ENCODE data around the gene IL2RA. TPM values are rescaled to one million over a fixed set of nuclear protein-coding genes. Genes with fewer than 3 reads are reported as not detected.

Gene IL2RA
- total and polyA plus RNA-seq, 2 experiments from 2014 or later: not detected

DNA sequence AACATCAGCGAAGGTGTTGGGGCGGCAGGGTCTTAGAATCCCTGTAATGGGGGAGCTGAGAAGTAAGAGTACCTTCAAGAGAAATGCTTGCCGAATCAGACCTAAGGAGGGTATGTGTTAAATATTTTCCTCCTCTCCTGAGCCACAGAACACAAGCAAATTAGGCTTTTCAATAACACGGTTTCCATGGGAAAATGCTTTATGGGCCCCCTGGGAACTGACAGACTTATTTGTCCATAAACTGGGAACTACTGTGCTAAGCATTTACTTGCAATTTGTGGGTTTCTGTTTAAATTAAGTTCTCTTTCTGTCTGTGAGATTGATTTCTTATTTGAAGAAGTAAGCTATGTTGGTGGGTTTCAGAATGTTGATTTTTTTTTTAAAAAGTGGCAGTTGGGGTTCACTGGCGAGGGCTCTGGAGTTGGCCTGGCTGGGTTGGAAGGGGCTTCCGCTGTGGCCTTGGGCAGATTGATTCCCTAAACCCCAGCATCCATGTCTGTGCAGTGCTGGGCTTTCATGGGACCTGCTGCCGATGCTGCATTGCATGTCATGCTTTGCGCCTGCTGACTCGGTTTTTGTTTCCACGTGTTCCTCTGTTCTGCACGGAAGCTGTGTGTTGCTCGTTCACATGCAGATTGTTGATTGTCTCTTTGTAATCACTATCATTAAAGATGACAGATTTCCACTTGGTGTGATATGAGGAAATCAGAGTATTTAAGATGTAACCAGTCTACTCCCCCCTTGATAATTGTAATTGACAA is 33.8 kb upstream of the IL2RA start (continued):
- TF ChIP-seq, protein P1, sequence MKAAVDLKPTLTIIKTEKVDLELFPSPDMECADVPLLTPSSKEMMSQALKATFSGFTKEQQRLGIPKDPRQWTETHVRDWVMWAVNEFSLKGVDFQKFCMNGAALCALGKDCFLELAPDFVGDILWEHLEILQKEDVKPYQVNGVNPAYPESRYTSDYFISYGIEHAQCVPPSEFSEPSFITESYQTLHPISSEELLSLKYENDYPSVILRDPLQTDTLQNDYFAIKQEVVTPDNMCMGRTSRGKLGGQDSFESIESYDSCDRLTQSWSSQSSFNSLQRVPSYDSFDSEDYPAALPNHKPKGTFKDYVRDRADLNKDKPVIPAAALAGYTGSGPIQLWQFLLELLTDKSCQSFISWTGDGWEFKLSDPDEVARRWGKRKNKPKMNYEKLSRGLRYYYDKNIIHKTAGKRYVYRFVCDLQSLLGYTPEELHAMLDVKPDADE (IDR thresholded peaks at IDR 0.05): no peak
- TF ChIP-seq EZH2 (IDR thresholded peaks at IDR 0.05; ENCODE audit: low read depth, unreplicated experiment): no peak
- no peak for TF ChIP-seq NANOG (IDR thresholded peaks at IDR 0.05; ENCODE audit: borderline replicate concordance)
- TF ChIP-seq, protein P2, sequence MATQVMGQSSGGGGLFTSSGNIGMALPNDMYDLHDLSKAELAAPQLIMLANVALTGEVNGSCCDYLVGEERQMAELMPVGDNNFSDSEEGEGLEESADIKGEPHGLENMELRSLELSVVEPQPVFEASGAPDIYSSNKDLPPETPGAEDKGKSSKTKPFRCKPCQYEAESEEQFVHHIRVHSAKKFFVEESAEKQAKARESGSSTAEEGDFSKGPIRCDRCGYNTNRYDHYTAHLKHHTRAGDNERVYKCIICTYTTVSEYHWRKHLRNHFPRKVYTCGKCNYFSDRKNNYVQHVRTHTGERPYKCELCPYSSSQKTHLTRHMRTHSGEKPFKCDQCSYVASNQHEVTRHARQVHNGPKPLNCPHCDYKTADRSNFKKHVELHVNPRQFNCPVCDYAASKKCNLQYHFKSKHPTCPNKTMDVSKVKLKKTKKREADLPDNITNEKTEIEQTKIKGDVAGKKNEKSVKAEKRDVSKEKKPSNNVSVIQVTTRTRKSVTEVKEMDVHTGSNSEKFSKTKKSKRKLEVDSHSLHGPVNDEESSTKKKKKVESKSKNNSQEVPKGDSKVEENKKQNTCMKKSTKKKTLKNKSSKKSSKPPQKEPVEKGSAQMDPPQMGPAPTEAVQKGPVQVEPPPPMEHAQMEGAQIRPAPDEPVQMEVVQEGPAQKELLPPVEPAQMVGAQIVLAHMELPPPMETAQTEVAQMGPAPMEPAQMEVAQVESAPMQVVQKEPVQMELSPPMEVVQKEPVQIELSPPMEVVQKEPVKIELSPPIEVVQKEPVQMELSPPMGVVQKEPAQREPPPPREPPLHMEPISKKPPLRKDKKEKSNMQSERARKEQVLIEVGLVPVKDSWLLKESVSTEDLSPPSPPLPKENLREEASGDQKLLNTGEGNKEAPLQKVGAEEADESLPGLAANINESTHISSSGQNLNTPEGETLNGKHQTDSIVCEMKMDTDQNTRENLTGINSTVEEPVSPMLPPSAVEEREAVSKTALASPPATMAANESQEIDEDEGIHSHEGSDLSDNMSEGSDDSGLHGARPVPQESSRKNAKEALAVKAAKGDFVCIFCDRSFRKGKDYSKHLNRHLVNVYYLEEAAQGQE (IDR thresholded peaks at IDR 0.05; ENCODE audit: unreplicated experiment): no peak

DNA sequence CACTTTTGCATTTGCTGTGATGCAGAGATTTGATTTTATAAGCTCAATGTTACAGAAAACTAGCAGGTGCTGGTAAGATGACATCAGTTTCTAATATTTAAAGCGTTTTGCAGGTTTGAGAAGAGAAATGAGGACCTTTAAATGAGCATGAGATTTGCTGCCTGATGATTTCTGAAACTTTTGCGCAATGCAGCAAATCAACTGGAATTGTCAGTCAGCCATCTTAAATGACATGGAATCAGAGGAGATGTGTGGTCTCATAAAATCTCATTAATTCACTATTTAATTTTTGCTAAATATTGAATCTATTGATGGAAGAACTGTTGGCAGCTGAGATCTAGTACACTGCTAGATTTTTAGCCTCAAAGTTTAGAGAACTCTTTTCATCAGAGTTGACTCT is 30.6 kb upstream of the IL2RA start:
- no peak overlapping the region; the same call in 1 of the 2 replicates for H3K27ac Mint-ChIP-seq
- Histone ChIP-seq H3K27ac (ENCODE audit: low read depth) (no peak overlapping the region), H3K79me2 (replicated peaks; ENCODE audit: insufficient read depth) (peaks cover 83% of the 10 kb centered on the region), H4K20me1 (replicated peaks; ENCODE audit: insufficient read depth) (peaks cover 57% of the 10 kb centered on the region), H3K4me3 (no peak overlapping the region), H2AFZ (no peak overlapping the region), H3K4me1 (ENCODE audit: insufficient read depth) (peaks cover 52% of the 10 kb centered on the region), H3F3A (replicated peaks; ENCODE audit: low read depth) (no peaks in the 10 kb centered on the region), H3K27me3 (ENCODE audit: insufficient read depth) (no peaks in the 10 kb centered on the region; the same call in 1 of the 2 replicates), H3K36me3 (ENCODE audit: insufficient read depth) (no peaks in the 10 kb centered on the region), H3K4me2 (no peak overlapping the region), H3K9me2 (ENCODE audit: insufficient read depth) (no peaks in the 10 kb centered on the region)
- ATAC-seq (no peak), DNase-seq (ENCODE audit: low spot score) (no peak)
- H3K4me3 Mint-ChIP-seq: no peak overlapping the region
- H3K9me3 Mint-ChIP-seq: no peaks in the 10 kb centered on the region
- H3K36me3 Mint-ChIP-seq (ENCODE audit: low read depth): peaks cover 7% of the 10 kb centered on the region
- TF ChIP-seq EZH2 (IDR thresholded peaks at IDR 0.05; ENCODE audit: low read depth, unreplicated experiment) (no peak), NANOG (IDR thresholded peaks at IDR 0.05; ENCODE audit: borderline replicate concordance) (no peak), ZNF331 (CRISPR knock-in tag; IDR thresholded peaks at IDR 0.05; ENCODE audit: low read depth) (no peak), ZNF114 (CRISPR knock-in tag; IDR thresholded peaks at IDR 0.05) (no peak)
- TF ChIP-seq, protein P1 (IDR thresholded peaks at IDR 0.05): no peak
- TF ChIP-seq, protein P3, sequence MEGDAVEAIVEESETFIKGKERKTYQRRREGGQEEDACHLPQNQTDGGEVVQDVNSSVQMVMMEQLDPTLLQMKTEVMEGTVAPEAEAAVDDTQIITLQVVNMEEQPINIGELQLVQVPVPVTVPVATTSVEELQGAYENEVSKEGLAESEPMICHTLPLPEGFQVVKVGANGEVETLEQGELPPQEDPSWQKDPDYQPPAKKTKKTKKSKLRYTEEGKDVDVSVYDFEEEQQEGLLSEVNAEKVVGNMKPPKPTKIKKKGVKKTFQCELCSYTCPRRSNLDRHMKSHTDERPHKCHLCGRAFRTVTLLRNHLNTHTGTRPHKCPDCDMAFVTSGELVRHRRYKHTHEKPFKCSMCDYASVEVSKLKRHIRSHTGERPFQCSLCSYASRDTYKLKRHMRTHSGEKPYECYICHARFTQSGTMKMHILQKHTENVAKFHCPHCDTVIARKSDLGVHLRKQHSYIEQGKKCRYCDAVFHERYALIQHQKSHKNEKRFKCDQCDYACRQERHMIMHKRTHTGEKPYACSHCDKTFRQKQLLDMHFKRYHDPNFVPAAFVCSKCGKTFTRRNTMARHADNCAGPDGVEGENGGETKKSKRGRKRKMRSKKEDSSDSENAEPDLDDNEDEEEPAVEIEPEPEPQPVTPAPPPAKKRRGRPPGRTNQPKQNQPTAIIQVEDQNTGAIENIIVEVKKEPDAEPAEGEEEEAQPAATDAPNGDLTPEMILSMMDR (conservative IDR thresholded peaks at IDR 0.05; ENCODE audit: low read depth in 2 of 2): no peak
- H3K27me3 Mint-ChIP-seq (ENCODE audit: insufficient read depth, low read depth, poor library complexity): peaks cover 13% of the 10 kb centered on the region
- H3K4me1 Mint-ChIP-seq: peaks cover 74% of the 10 kb centered on the region

Measured in GM23338 (cell line).